Amniotic epithelial cell (primary cell): Measurements from ENCODE around the gene ASCL5.
"Not testable (repeated sequence)": the region's sequence is repeated elsewhere in the genome, so short reads cannot be mapped to it uniquely, and the experiment has no call there.

Source experiments
- DNase-seq: peaks from one replicate; pipeline ENCODE4 v3.0.0-alpha.2; 2010; ENCODE audit warnings: low read depth

The ASCL5 gene

GRCh38 chr1:201126832-201127754 lies at the start of gene ASCL5:
Gene ASCL5 (minus strand): TSS chr1:201127184. CDS start chr1:201115372, 11,812 bp downstream.
- peak; percentile 19 for DNase-seq

GRCh38 chr1:201175820-201176500 lies 49.0 kb upstream of the ASCL5 start:
- no peak for DNase-seq

- no peak for DNase-seq
Observed at GRCh38 chr1:201173736-201174135, 46.8 kb upstream of the ASCL5 start.

GRCh38 chr1:201172999-201173610 lies 46.1 kb upstream of the ASCL5 start:
- peak; percentile 67 for DNase-seq

- DNase-seq: no peak
Observed at GRCh38 chr1:201172326-201172725, 45.3 kb upstream of the ASCL5 start.

- peak; percentile 53 for DNase-seq
Observed at GRCh38 chr1:201171063-201172036, 44.4 kb upstream of the ASCL5 start.

GRCh38 chr1:201170533-201171062 lies 43.6 kb upstream of the ASCL5 start:
- peak; percentile 94 for DNase-seq

- no peak for DNase-seq
Observed at GRCh38 chr1:201169971-201170532, 43.1 kb upstream of the ASCL5 start.

- DNase-seq: no peak
Observed at GRCh38 chr1:201169203-201169602, 42.2 kb upstream of the ASCL5 start.

GRCh38 chr1:201167041-201167991 lies 40.3 kb upstream of the ASCL5 start:
- DNase-seq: no peak

GRCh38 chr1:201164645-201165044 lies 37.7 kb upstream of the ASCL5 start:
- no peak for DNase-seq

- no peak for DNase-seq
Observed at GRCh38 chr1:201163707-201164106, 36.7 kb upstream of the ASCL5 start.

- DNase-seq: not testable (repeated sequence)
Observed at GRCh38 chr1:201163036-201163435, 36.1 kb upstream of the ASCL5 start.

GRCh38 chr1:201157949-201158348 lies 31.0 kb upstream of the ASCL5 start:
- DNase-seq: no peak

GRCh38 chr1:201156819-201157218 lies 29.8 kb upstream of the ASCL5 start:
- DNase-seq: no peak

- DNase-seq: no peak
Observed at GRCh38 chr1:201156346-201156745, 29.4 kb upstream of the ASCL5 start.

GRCh38 chr1:201155354-201155753 lies 28.4 kb upstream of the ASCL5 start:
- no peak for DNase-seq

- DNase-seq: peak; percentile 87
Observed at GRCh38 chr1:201154389-201155165, 27.6 kb upstream of the ASCL5 start, which contains the start of gene TMEM9. Gene TMEM9 (minus strand): TSS chr1:201154474. CDS start chr1:201153923, 551 bp downstream.
